Stimulated activated CD8-positive, alpha-beta memory T cell treated with anti-CD3 and anti-CD28 coated beads, Interleukin-15, amount 100 ng/mL, for 24 hours (primary cell): ENCODE data around the gene CTNNA2.

Source experiments
- DNase-seq: peaks from one replicate; pipeline ENCODE4 v3.0.0-alpha.2; 2020; ENCODE audit warnings: low read depth

Gene CTNNA2

DNA sequence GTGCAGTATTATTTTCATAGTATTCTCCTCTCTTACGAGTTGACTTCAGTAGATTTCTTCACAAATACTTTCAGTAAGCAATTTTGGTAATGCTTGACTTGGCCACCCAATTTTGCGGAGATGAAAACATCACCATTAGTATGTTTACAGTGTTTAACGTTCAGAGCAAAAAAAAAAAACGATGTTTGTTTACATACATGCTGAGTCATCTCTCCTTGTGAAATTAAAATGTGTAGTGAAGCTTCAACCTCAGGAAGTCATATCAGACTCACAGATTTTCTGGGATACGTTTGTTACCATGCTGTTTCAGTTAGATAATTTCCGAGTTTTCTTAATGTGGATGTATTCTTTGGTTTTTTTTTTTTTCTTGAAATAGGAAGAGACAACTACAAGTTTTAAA is 100.1 kb downstream of the CTNNA2 start:
- DNase-seq = no peak

DNA sequence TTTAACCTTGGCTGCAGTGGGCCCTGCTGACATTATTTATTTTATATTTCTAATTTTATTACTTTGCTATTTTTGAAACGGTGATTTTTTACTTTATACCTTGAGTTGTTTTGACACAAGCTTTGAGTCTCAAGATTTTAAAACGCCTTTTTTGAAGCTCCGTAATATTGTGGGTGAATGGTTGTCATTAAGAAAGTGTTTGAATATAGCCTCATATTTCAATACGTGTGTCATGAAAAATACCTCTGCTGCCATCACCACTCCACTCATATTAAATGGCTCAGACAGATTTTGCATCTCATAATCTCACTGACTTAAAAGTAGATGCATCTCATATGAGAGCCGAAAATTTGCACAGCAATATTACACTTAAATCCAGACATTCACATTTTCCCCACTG is 106.6 kb downstream of the CTNNA2 start:
- no peak for DNase-seq

DNA sequence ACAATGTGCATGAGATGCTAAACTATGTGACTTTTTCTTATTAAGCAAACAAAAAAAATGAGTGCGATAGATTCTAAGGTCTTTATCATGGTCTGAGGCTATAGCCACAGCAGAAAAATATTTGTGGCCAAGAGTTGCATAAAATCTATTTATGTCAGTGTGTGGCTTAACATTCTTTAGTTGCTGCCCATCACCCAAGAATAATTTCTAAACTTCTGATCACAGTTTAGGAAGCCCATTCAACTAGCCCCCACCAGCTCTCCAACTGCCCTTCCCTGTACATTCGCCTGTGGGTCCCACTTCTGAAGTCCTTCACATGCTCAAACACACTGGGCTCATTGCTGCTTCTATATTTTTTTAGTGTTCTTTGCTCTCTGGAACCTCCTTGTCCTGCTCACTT is 107.1 kb downstream of the CTNNA2 start:
- DNase-seq = no peak

DNA sequence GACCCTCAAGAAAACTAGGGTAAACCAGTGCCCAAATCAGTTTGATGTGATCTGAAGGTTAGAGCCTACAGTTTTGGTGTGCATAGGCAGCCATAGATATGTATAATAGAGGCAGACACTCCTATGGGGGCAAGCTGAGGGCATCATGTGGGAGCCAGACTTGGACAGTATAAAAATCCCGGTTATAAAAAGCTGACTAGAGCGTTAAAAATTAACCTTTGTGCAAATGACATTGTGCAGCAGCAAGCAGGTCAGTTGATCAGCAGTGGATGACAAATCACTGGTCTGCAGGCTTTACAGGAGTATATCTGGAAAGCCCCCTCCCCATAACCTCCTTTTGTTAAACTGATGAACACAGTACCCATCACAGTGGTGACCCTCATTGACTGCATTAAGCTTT is 107.8 kb downstream of the CTNNA2 start:
- no peak for DNase-seq

- DNase-seq = no peak
Observed at GRCh38 chr2:79621252-79621651, 108.4 kb downstream of the CTNNA2 start.

DNA sequence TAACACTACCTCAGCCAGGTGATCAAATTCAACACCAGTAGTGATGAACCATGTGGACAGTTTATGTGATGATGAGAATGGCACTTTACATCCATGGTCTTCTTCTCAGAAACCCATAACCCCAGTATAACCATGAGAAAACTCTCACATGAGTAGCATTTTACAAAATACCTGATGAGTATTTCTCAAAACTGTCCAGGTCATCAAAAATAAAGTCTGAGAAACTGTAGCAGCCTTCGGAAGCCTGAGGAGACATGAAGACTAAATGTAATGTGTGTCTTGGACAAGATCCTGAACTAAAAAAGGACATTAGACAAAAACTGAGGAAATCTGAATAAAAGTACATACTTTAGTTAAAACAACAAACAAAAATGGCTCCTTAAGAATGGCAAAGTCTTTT is 108.9 kb downstream of the CTNNA2 start:
- DNase-seq = no peak

DNA sequence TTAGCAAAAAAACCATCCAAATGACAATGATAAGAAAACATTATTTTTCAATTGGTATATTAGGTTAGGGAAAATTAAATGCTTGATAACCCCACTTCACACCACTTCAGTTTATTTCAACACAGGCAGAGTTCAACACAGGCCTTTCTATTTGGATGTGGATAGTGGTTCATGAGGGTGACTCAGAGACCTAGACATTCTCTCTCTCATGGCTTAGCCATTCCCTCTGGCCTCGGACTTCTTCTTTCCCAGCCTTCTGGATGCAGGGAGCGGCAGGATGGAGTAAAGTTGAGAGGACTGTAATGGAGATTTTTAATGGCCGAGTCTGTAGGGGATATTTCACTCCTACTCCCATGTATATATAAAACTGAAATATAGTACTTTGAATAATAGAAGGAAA is 109.7 kb downstream of the CTNNA2 start:
- no peak for DNase-seq

GRCh38 chr2:79627237-79627636 is 114.4 kb downstream of the CTNNA2 start:
- DNase-seq = no peak

- DNase-seq = no peak
Observed at GRCh38 chr2:79630060-79630459, 117.2 kb downstream of the CTNNA2 start.

- no peak for DNase-seq
Observed at GRCh38 chr2:79630972-79631557, 118.2 kb downstream of the CTNNA2 start.

- no peak for DNase-seq
Observed at GRCh38 chr2:79638410-79638809, 125.6 kb downstream of the CTNNA2 start.

DNA sequence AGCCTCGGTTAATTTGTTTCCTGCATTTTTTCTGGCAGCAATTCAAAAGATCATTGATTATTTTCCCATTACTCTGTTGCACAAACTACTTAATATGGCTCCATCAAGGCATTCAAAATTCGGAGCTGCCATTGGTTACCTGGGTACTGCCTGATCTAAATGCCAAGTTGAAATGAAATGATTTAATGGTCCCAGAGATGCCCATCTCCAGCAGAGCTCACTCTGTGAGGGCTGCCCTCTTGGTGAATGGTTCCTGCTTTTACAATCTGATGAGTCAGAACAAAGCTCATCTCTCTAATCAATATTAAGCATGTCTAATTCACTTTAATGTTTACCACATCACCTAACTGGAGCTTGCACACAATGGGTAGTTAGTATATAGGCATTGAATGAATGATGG is 126.1 kb downstream of the CTNNA2 start:
- no peak for DNase-seq

DNA sequence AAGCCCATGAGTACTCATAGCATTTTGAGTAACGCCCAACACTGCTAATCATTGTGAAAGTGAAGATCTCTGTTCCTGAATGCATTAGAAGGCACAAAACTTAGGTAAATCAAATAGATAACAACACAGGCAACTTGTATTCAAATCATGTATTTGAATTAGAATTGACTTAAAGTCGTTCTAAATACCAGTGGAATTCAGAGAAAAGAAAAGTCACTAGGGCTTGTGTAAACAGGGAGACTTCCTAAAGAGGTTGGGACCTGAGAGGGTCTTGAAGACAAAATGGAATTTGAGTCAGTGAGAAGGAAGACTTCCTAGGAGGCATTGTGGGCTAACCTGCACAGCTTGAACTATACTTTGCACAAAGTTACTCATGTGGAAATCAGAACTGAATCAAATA is 127.2 kb downstream of the CTNNA2 start:
- DNase-seq = no peak

- DNase-seq = no peak
Observed at GRCh38 chr2:79649531-79649930, 136.7 kb downstream of the CTNNA2 start.

- DNase-seq = no peak
Observed at GRCh38 chr2:79660557-79660956, 147.7 kb downstream of the CTNNA2 start.

DNA sequence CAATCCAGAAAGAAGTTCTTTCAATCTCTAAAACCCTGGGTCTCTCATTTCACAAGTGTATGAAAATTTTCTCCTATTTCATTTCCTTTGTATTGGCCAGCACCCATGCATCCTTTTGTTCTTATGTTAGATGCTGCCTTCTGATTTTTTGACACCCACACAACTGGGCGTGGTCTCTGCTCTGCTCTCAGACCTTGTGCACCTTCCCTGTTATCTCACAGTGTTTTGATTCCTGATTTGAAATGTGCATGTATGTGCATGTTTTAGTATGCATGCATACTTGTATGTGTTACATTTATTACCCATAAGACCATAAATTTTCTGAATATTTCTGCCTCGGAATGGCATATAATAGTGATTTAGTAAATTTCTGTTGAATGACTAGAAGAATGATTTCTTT is 152.2 kb downstream of the CTNNA2 start:
- no peak for DNase-seq

DNA sequence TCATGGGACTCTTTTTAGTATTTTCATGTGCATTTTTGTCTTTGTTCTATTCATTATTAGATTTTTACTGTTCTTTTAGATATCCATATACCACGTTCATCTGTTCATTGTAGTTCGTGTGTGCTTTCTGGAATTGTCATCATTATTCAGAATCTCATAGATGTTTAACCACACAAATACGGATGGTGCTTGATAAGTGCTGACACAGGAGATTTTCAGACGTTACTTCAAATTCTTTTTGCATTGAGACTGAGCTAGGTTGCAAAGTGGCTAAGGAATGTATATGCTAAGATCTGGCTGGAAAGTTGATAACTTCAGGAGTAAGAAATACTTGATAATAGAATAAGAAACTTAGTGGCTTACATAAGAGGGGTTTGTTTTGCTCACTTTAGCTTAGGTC is 153.6 kb downstream of the CTNNA2 start:
- no peak for DNase-seq

DNA sequence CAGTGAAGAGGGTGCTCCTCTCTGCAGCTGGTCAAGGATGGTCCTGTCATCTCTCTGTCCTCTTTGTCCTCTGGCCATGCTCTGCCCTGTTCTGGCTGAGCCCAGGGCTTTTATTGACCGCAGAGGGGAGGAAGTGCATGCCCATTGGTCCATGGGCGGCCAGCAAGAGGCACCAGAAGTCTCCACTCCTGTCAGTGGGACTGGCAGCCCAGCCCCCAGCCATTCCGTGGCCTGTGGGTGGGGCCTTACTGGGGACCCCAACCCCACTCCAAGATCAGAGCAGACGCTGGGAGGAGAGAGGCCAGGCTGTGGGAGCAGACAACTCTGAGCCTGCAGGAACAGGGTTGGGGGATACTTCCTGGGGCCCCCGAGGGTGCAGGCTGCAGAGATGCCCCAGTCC is 156.9 kb downstream of the CTNNA2 start:
- DNase-seq = no peak

- DNase-seq = no peak
Observed at GRCh38 chr2:79670198-79670597, 157.3 kb downstream of the CTNNA2 start.

- DNase-seq = no peak
Observed at GRCh38 chr2:79686884-79687283, 174.0 kb downstream of the CTNNA2 start.

DNA sequence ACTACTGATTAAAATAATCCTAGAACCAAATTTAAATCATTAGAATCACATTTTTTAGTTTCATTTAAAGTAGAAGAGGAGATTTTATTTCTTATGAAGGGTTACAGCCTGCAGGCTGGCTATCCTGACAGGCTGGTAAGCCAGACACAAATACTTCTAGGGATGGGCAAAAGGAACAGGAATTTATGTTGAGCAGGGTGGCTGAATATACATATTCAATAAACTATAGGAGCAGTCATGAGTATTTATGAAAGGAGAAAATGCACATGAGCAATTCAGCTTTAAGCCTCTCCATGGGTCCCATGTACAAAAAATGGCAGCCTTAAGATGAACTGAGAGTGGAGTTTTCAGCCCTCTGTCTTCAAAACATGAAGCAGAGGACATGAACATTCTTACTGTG is 182.4 kb downstream of the CTNNA2 start:
- no peak for DNase-seq

GRCh38 chr2:79697200-79697599 is 184.3 kb downstream of the CTNNA2 start:
- DNase-seq = no peak

GRCh38 chr2:79700651-79701050 is 187.8 kb downstream of the CTNNA2 start:
- no peak for DNase-seq

DNA sequence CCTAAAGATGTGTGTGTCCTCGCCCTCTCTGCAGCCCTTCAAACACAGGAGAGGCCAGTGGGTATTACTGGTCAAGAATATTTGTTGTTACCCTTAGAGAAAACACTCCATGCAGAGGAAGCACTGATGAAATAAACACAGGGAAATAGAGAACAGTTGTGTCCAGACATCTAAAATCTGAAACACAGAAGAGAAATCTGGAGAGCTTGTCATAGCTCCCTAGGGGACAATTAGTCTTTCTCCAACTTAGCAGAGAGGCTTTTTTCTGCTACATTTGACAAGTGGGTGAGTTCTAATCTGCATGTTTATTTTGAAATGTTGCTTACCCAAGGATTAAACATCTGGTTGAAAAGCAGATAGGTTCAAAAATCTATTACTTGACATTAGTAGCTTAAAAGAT is 190.1 kb downstream of the CTNNA2 start:
- DNase-seq = no peak

DNA sequence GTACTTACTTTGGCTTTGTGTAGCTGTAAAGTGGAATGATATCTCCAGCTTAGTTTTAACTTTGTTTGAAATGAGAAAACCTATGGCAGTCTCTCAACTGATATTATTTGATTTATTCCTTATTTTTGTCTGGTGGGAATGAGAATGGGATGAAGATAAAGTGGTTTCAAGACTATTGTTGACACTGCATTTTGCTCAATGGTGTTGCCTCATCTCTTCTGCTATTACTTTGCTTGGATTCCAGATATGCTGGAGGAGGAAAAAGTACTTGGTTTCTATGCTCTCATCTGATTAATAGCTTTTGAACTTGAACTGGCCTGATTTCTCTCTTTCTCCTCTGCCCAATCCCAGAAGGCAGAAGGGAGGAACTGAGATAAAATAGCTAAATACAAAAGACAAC is 198.2 kb downstream of the CTNNA2 start:
- no peak for DNase-seq
